Neuronal stem cell (in vitro differentiated cells): Measurements from ENCODE around the gene SPATA17.

Experiments used
- DNase-seq: peaks from one replicate; pipeline ENCODE4 v3.0.0-alpha.2; 2013; ENCODE audit warnings: low spot score
- H2AFZ ChIP-seq: one replicate; pipeline ENCODE4 v1.6.1; 2013; ENCODE audit warnings: mild to moderate bottlenecking, low read length, inconsistent platforms
- H2AK5ac ChIP-seq: 2 replicates; pipeline ENCODE4 v1.6.1; 2013; ENCODE audit warnings: low read depth, mild to moderate bottlenecking, inconsistent platforms, low read length, moderate library complexity, mixed read lengths
- H2BK120ac ChIP-seq: 2 replicates; pipeline ENCODE4 v1.6.1; 2013; ENCODE audit warnings: low read depth, mild to moderate bottlenecking, inconsistent platforms, low read length, moderate library complexity, mixed read lengths
- H2BK12ac ChIP-seq: one replicate; pipeline ENCODE4 v1.6.1; 2013; ENCODE audit warnings: low read length, inconsistent platforms
- H2BK15ac ChIP-seq: 2 replicates; pipeline ENCODE4 v1.6.1; 2013; ENCODE audit warnings: mild to moderate bottlenecking, low read length, inconsistent platforms, mixed read lengths
- H2BK5ac ChIP-seq: one replicate; pipeline ENCODE4 v1.6.1; 2013; ENCODE audit warnings: inconsistent platforms, mild to moderate bottlenecking, low read length, moderate library complexity
- H3K14ac ChIP-seq: one replicate; pipeline ENCODE4 v1.6.1; 2013; ENCODE audit warnings: low read length, inconsistent platforms
- H3K18ac ChIP-seq: 2 replicates; pipeline ENCODE4 v1.6.1; 2013; ENCODE audit warnings: low read length, inconsistent platforms
- H3K23ac ChIP-seq: 2 replicates; pipeline ENCODE4 v1.6.1; 2013; ENCODE audit warnings: low read depth, mild to moderate bottlenecking, mixed read lengths, low read length, inconsistent platforms; ENCODE audit not compliant: poor library complexity
- H3K27ac ChIP-seq: replicated peaks from 3 replicates; pipeline ENCODE4 v1.5.1; 2013; ENCODE audit warnings: low read length, inconsistent platforms
- H3K27me3 ChIP-seq, 3 experiments: 2 replicates each; pipeline ENCODE4 v1.6.1; 2013; ENCODE audit warnings: low read length in 3 of 3, mild to moderate bottlenecking in 2 of 3, inconsistent platforms in 1 of 3, low read depth in 1 of 3, mixed read lengths in 1 of 3, moderate library complexity in 1 of 3; ENCODE audit not compliant: control insufficient read depth in 3 of 3, insufficient read depth in 3 of 3
- H3K36me3 ChIP-seq, 2 donors: replicated peaks in 1 of 2; 2 replicates each; pipeline ENCODE4 v1.6.1; 2013; ENCODE audit warnings: low read length in 2 of 2; ENCODE audit not compliant: control insufficient read depth in 2 of 2, insufficient read depth in 2 of 2
- H3K4ac ChIP-seq: 2 replicates; pipeline ENCODE4 v1.6.1; 2013; ENCODE audit warnings: inconsistent platforms, mild to moderate bottlenecking, low read length, moderate library complexity
- H3K4me1 ChIP-seq, 2 donors: 1 replicate in 1 of 2; 2 replicates in 1 of 2; pipeline ENCODE4 v1.6.1; 2013; ENCODE audit warnings: low read length in 2 of 2, low read depth in 1 of 2; ENCODE audit not compliant: control insufficient read depth in 2 of 2, insufficient read depth in 1 of 2
- H3K4me2 ChIP-seq: one replicate; pipeline ENCODE4 v1.6.1; 2013; ENCODE audit warnings: mild to moderate bottlenecking, low read length, inconsistent platforms; ENCODE audit not compliant: insufficient read depth, poor library complexity, severe bottlenecking
- H3K4me3 ChIP-seq, 2 donors: 2 replicates each; pipeline ENCODE4 v1.5.1; 2013; ENCODE audit warnings: low read length in 2 of 2, mild to moderate bottlenecking in 2 of 2, inconsistent platforms in 1 of 2, moderate library complexity in 1 of 2
- H3K79me1 ChIP-seq: one replicate; pipeline ENCODE4 v1.6.1; 2013; ENCODE audit warnings: low read depth, mild to moderate bottlenecking, inconsistent platforms, low read length, moderate library complexity
- H3K9ac ChIP-seq: one replicate; pipeline ENCODE4 v1.6.1; 2013; ENCODE audit warnings: mild to moderate bottlenecking, low read depth, low read length, inconsistent platforms; ENCODE audit not compliant: poor library complexity
- H3K9me3 ChIP-seq, 2 donors: replicated peaks in 1 of 2; 2 replicates each; pipeline versions ENCODE3 to v1.6.1; 2013; ENCODE audit warnings: low read length in 2 of 2, mild to moderate bottlenecking in 2 of 2, inconsistent platforms in 1 of 2, low read depth in 1 of 2, mixed read lengths in 1 of 2, moderate library complexity in 1 of 2; ENCODE audit not compliant: control insufficient read depth in 2 of 2, insufficient read depth in 1 of 2
- H4K8ac ChIP-seq: one replicate; pipeline ENCODE4 v1.6.1; 2013; ENCODE audit warnings: low read depth, mild to moderate bottlenecking, inconsistent platforms, low read length, moderate library complexity
- H4K91ac ChIP-seq: one replicate; pipeline ENCODE4 v1.6.1; 2013; ENCODE audit warnings: low read length, low read depth, mild to moderate bottlenecking, inconsistent platforms; ENCODE audit not compliant: poor library complexity
- WGBS, 2 donors: extraction: QIAGEN DNeasy Blood & Tissue Kit; methylation state at CpG; one replicate each; pipeline ENCODE4 v1.1.7; 2013; ENCODE audit warnings: missing lambda C conversion rate in 2 of 2, mixed read lengths in 1 of 2; ENCODE audit not compliant: insufficient read length in 2 of 2, insufficient replicate concordance in 1 of 2; ENCODE audit errors: extremely low coverage in 2 of 2; 5-methylcytosine and 5-hydroxymethylcytosine counted together

SPATA17 gene

DNA sequence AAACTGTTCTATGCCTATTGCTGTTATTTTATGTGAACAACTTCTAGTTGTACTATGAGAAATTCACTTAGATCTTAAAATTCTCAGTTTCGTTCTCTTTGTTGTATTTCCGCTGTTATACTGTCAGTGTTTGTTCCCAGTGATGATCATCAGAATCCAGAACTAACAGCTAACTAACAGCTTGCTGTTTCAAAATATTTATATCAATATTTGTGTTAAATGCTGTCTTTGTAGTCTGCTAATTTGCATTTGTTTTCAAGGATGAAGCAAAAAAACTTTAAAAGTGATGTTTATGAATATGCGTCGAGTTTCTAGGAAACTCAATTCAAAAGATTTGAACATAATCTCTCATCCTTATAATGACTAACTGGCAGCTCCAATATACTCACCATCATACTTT is 84.5 kb downstream of the SPATA17 start:
- Histone ChIP-seq H4K91ac (no peak overlapping the region), H3K14ac (no peak overlapping the region), H3K27me3 (no peaks in the 10 kb centered on the region), H3K4me1 (no peaks in the 10 kb centered on the region), H3K4me2 (no peak overlapping the region), H2AFZ (no peak overlapping the region), H2AK5ac (no peak overlapping the region), H2BK12ac (no peak overlapping the region), H3K23ac (no peak overlapping the region), H3K4ac (no peak overlapping the region), H3K36me3 (no peaks in the 10 kb centered on the region), H3K9me3 (no peaks in the 10 kb centered on the region), H2BK5ac (no peak overlapping the region), H3K79me1 (no peaks in the 10 kb centered on the region), H3K27ac (no peak overlapping the region), H3K9ac (no peak overlapping the region), H3K18ac (no peak overlapping the region), H2BK120ac (no peak overlapping the region), H2BK15ac (no peak overlapping the region), H4K8ac (no peak overlapping the region), H3K4me3 (no peak overlapping the region)
- WGBS, 2 donors: no CpG with 5 or more reads among the region's 4 CpGs
- no peak for DNase-seq

DNA sequence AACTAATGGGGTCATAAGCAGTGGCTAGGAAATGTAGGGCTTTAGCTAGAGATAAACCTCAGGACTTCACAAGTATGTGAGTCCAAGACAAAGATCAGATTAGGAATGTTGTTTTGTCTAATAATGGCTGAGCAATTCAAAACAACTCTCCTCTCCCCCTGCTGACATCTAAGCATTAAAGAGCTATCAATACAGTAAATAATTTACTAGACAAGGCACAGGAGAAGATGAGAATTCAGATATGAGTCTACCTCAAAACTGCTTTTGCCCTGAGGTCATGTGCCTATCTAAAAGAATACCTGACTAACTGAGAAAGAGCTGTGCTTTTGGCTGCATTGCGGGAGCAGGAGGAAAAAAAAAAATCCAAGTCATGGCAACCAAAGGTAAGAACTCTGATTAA is 86.8 kb downstream of the SPATA17 start:
- no peak for DNase-seq
- Histone ChIP-seq H3K14ac (no peak overlapping the region), H2BK15ac (no peak overlapping the region), H4K91ac (no peak overlapping the region), H3K18ac (no peak overlapping the region), H2BK120ac (no peak overlapping the region), H2BK12ac (no peak overlapping the region), H3K36me3 (no peaks in the 10 kb centered on the region), H3K4me3 (no peak overlapping the region), H3K4me1 (no peaks in the 10 kb centered on the region), H2BK5ac (no peak overlapping the region), H3K9me3 (no peaks in the 10 kb centered on the region), H3K27me3 (no peaks in the 10 kb centered on the region), H3K27ac (no peak overlapping the region), H3K9ac (no peak overlapping the region), H3K4ac (no peak overlapping the region), H2AK5ac (no peak overlapping the region), H3K79me1 (no peaks in the 10 kb centered on the region), H3K23ac (no peak overlapping the region), H3K4me2 (no peak overlapping the region), H2AFZ (no peak overlapping the region), H4K8ac (no peak overlapping the region)
- no CpG with 5 or more reads among the region's 1 CpG for WGBS, 2 donors

DNA sequence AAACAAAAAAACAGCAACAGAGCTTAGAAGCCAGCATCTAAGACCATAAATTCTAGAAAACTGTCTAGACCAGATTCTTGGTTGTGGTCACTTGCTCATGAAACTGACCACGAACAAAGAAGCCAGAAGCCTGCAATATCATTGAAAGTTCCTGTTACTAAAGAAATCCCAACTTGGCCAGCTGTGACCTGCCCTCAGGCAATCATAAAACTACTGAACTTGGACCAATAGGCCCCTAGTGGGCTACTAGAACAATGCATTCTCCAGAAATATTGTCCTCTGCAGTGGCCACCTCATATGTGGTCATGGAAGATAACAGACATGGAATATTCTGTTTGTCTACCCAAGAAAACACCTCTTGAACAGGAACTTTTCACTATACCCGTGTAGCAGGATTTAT is 87.7 kb downstream of the SPATA17 start:
- Histone ChIP-seq H3K79me1 (no peaks in the 10 kb centered on the region), H2BK120ac (no peak overlapping the region), H4K91ac (no peak overlapping the region), H3K18ac (no peak overlapping the region), H3K27me3 (no peaks in the 10 kb centered on the region), H2AK5ac (no peak overlapping the region), H3K27ac (no peak overlapping the region), H2BK5ac (no peak overlapping the region), H3K23ac (no peak overlapping the region), H2BK15ac (no peak overlapping the region), H3K9me3 (no peaks in the 10 kb centered on the region), H3K36me3 (no peaks in the 10 kb centered on the region), H2AFZ (no peak overlapping the region), H4K8ac (no peak overlapping the region), H3K9ac (no peak overlapping the region), H2BK12ac (no peak overlapping the region), H3K4me2 (no peak overlapping the region), H3K4ac (no peak overlapping the region), H3K4me1 (no peaks in the 10 kb centered on the region), H3K4me3 (no peak overlapping the region), H3K14ac (no peak overlapping the region)
- WGBS, 2 donors: no CpG with 5 or more reads among the region's 2 CpGs
- DNase-seq: no peak

DNA sequence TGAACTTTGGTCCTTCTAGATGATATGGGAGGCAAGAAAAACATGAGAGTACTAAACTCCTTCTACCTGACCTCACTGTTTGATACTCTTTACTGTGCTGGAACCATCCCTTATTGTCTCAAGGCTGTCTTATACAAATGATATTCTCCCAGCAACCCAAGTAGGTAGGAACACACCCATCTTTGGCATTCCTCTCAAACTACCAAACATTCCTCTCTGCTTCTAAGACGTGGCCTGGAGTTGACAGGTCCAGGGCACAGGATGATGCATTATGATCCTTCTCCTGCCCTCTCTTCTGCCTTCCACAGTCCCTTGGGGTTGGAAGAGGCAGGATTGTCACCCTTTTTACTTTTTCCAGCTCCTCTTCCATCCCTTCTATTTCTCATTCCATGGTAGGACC is 90.5 kb downstream of the SPATA17 start:
- Histone ChIP-seq H3K27me3 (no peaks in the 10 kb centered on the region), H3K4me1 (no peaks in the 10 kb centered on the region), H3K9me3 (no peaks in the 10 kb centered on the region), H3K23ac (no peak overlapping the region), H2BK120ac (no peak overlapping the region), H3K36me3 (no peaks in the 10 kb centered on the region), H3K14ac (no peak overlapping the region), H3K4me2 (no peak overlapping the region), H3K9ac (no peak overlapping the region), H2BK12ac (no peak overlapping the region), H4K91ac (no peak overlapping the region), H2BK15ac (no peak overlapping the region), H2AK5ac (no peak overlapping the region), H3K18ac (no peak overlapping the region), H3K79me1 (no peaks in the 10 kb centered on the region), H3K27ac (no peak overlapping the region), H2AFZ (no peak overlapping the region), H2BK5ac (no peak overlapping the region), H3K4ac (no peak overlapping the region), H4K8ac (no peak overlapping the region), H3K4me3 (no peak overlapping the region)
- no CpG with 5 or more reads among the region's 1 CpG for WGBS, 2 donors
- no peak for DNase-seq
